ENCODE results near the gene ETNPPL.

The ETNPPL gene

DNA sequence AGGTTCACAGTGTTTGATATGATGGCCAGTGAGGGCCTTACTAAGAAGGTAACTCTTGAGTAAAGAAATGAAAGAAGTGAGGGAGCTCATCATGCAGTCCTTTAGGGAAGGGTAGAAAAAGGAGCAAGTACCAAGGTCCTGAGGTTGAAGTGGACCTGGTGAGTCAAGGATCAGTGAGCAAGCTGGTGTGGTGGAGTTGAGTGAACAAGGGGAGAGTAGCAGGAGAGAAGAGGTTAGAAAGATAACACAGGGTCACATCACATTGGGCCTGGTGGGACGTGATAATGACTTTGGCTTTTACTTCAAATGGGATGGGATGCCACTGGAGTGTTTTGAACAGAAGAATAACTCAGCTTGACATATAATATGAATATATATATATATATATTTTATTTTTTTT is 67.8 kb downstream of the ETNPPL start:
- H3K4me3 ChIP-seq (replicated peaks in 1 of 2; ENCODE audit: low read depth in 2 of 2, low read length in 2 of 2) = no peak overlapping the region
- TF ChIP-seq, protein P1, sequence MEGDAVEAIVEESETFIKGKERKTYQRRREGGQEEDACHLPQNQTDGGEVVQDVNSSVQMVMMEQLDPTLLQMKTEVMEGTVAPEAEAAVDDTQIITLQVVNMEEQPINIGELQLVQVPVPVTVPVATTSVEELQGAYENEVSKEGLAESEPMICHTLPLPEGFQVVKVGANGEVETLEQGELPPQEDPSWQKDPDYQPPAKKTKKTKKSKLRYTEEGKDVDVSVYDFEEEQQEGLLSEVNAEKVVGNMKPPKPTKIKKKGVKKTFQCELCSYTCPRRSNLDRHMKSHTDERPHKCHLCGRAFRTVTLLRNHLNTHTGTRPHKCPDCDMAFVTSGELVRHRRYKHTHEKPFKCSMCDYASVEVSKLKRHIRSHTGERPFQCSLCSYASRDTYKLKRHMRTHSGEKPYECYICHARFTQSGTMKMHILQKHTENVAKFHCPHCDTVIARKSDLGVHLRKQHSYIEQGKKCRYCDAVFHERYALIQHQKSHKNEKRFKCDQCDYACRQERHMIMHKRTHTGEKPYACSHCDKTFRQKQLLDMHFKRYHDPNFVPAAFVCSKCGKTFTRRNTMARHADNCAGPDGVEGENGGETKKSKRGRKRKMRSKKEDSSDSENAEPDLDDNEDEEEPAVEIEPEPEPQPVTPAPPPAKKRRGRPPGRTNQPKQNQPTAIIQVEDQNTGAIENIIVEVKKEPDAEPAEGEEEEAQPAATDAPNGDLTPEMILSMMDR (IDR thresholded peaks at IDR 0.05; ENCODE audit: low read depth, low read length) = no peak
- DNase-seq (ENCODE audit: low read depth in 2 of 2) = no peak

DNA sequence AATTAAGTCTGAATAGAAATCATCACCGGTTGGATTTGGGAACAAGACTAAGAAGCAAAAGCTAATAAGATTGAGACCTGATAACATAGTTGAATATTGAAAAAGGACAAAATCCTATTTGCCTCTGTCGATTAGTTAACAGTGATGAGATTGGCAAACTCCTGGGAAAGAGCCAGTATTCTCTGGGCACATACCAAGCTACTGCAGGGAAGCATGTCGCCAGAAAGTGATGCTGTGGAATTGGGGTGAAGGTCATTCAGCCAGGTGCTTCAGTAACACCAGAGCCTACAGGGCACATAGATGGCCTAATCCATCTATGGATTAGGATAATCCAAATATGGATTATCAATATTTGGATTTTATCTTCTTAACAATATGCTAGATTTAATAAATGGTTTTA is 68.4 kb downstream of the ETNPPL start:
- H3K4me3 ChIP-seq (replicated peaks in 1 of 2; ENCODE audit: low read depth in 2 of 2, low read length in 2 of 2) = no peak overlapping the region
- no peak for DNase-seq (ENCODE audit: low read depth in 2 of 2)
- TF ChIP-seq, protein P1 (IDR thresholded peaks at IDR 0.05; ENCODE audit: low read depth, low read length) = no peak

DNA sequence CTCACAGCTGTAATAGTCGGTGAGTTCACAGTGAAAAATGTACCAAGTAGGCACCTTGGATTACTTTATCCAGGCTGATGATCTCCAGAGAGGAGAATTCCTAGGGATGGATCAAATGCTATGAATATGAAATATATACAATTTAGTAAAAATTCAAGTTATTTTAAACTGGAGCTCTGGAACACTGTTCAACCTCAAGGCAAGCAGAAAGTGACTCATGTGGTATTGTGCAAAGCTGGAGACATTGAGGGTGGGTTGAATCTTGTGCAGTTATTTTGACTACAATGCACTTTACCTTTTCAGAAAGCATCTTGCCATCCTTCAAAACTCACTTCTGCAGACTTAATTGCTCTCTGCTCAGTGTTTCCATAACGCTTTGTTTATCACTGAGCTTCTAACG is 69.0 kb downstream of the ETNPPL start:
- peak in 1 of 2 donors; percentile 43 for DNase-seq (ENCODE audit: low read depth in 2 of 2)
- TF ChIP-seq, protein P1 (IDR thresholded peaks at IDR 0.05; ENCODE audit: low read depth, low read length) = no peak
- no peak overlapping the region for H3K4me3 ChIP-seq (replicated peaks in 1 of 2; ENCODE audit: low read depth in 2 of 2, low read length in 2 of 2)

DNA sequence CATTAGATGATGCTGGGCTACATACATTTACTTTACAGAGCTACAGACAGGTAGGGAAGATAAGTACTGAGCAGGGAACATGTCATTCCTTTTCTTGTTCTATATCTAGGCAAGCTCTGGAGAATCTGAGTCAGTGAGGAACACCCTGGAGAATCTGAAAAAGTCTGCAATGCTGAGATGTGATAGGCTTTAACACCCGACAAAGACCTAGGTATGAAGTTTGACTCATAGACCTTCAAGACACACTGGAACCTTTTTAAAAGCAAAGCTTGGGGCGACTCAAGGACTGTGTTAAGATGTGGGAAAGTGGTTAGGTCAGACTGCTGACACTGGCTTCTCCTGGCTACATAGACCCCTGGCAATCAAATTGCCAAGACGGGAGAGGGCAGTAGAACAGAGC is 69.6 kb downstream of the ETNPPL start:
- DNase-seq (ENCODE audit: low read depth in 2 of 2) = no peak

More for the DNA sequence above, 69.6 kb downstream of the ETNPPL start:
- H3K4me3 ChIP-seq (replicated peaks in 1 of 2; ENCODE audit: low read depth in 2 of 2, low read length in 2 of 2) = no peak overlapping the region
- TF ChIP-seq, protein P1 (IDR thresholded peaks at IDR 0.05; ENCODE audit: low read depth, low read length) = no peak
